Glutamatergic neuron (in vitro differentiated cells): ENCODE results near the gene TCFL5. TPM values are rescaled to one million over a fixed set of nuclear protein-coding genes. Genes with fewer than 3 reads are reported as not detected.

Experiments
- DNase-seq: peaks from one replicate; pipeline ENCODE4 v3.0.0; 2022
- H3K27ac Mint-ChIP-seq: one replicate; pipeline ENCODE4 v1.8.0; 2020; ENCODE audit warnings: mild to moderate bottlenecking, mixed read lengths, inconsistent platforms; ENCODE audit not compliant: unreplicated experiment
- H3K27me3 Mint-ChIP-seq: one replicate; pipeline ENCODE4 v1.8.0; 2020; ENCODE audit warnings: mild to moderate bottlenecking, moderate library complexity, mixed read lengths, inconsistent platforms; ENCODE audit not compliant: unreplicated experiment
- H3K36me3 Mint-ChIP-seq: one replicate; pipeline ENCODE4 v1.8.0; 2020; ENCODE audit warnings: mild to moderate bottlenecking, mixed read lengths, inconsistent platforms; ENCODE audit not compliant: unreplicated experiment
- H3K4me1 Mint-ChIP-seq: one replicate; pipeline ENCODE4 v1.8.0; 2020; ENCODE audit warnings: mild to moderate bottlenecking, low read depth, mixed read lengths, inconsistent platforms; ENCODE audit not compliant: unreplicated experiment
- H3K4me3 Mint-ChIP-seq: one replicate; pipeline ENCODE4 v1.8.0; 2020; ENCODE audit warnings: mild to moderate bottlenecking, mixed read lengths, inconsistent platforms; ENCODE audit not compliant: unreplicated experiment
- H3K9me3 Mint-ChIP-seq: one replicate; pipeline ENCODE4 v1.8.0; 2020; ENCODE audit warnings: mild to moderate bottlenecking, moderate library complexity, mixed read lengths, inconsistent platforms; ENCODE audit not compliant: unreplicated experiment
- CTCF ChIP-seq: fragments of 200-600 bp; sonication (generic); IDR thresholded peaks from one replicate; pipeline ENCODE4 v1.5.0; 2021; ENCODE audit not compliant: partially characterized antibody, unreplicated experiment
- total RNA-seq: library from RNA; stranded (reverse); fragmentation: NEBNext Ultra II Directional; extraction: Animal tissue kit (Norgen Biotek cat#: 25700); gene quantifications from one replicate; pipeline ENCODE4 v1.2.1, GENCODE V29; 2021; ENCODE audit not compliant: unreplicated experiment

Gene TCFL5
- total RNA-seq, 1 donor from 2014 or later: 12.6 TPM

DNA sequence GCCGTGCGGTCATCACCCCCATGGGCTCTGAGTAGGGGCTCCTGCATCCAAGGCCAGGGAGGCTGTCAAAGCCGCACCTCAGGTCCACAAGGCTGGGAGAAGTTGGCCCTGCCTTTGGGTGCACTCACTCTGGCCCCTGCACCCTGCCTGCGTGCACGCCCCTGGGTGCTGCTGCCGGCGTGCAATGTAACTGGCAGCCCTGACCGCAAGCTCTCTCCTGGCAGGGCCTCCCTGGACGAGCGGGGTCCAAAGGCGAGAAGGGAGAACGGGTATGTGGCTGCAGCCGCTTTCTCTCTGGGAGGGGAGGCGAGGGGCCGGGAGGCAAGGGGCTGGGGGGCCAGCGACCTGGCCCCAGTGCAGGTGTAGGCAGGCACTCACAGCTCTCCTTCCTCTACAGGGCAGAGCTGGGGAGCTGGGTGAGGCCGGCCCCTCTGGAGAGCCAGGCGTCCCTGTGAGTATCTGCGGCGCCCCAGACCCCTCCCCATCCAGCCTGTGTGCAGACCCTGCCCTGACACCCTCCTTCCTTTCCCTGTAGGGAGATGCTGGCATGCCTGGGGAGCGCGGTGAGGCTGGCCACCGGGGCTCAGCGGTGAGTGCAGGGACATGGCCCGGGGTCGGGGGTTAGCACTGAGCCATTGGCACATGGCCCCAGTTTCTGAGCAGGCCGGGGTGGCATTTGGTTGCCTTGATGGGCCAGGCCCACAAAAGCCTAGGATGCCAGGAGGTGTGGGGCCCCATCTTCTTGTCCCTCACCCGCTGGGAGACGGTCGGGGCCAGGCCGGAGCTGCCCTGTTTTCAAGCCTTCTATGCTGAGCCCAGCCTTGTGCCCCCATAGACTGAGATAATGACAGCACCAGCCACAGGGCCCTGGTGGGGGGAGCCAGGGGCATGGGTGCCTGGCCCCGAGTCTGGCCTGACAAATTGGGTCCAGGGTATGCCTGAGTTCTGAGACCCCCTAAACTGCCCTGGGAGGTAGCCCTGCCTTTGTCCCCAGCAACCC, 32.1 kb downstream of the TCFL5 start:
- no peak overlapping the region for H3K27ac Mint-ChIP-seq
- H3K9me3 Mint-ChIP-seq: no peaks in the 10 kb centered on the region
- H3K36me3 Mint-ChIP-seq: no peaks in the 10 kb centered on the region
- H3K4me3 Mint-ChIP-seq: no peak overlapping the region
- TF ChIP-seq CTCF: no peak
- H3K4me1 Mint-ChIP-seq: peaks cover 19% of the 10 kb centered on the region
- DNase-seq: no peak
- H3K27me3 Mint-ChIP-seq: peaks cover 4% of the 10 kb centered on the region

GRCh38 chr20:62828511-62829230, 33.0 kb downstream of the TCFL5 start:
- no peak overlapping the region for H3K4me3 Mint-ChIP-seq
- peaks cover 4% of the 10 kb centered on the region for H3K27me3 Mint-ChIP-seq
- H3K27ac Mint-ChIP-seq: no peak overlapping the region
- no peak for TF ChIP-seq CTCF
- no peaks in the 10 kb centered on the region for H3K36me3 Mint-ChIP-seq
- peaks cover 19% of the 10 kb centered on the region for H3K4me1 Mint-ChIP-seq
- DNase-seq: no peak
- H3K9me3 Mint-ChIP-seq: no peaks in the 10 kb centered on the region

DNA sequence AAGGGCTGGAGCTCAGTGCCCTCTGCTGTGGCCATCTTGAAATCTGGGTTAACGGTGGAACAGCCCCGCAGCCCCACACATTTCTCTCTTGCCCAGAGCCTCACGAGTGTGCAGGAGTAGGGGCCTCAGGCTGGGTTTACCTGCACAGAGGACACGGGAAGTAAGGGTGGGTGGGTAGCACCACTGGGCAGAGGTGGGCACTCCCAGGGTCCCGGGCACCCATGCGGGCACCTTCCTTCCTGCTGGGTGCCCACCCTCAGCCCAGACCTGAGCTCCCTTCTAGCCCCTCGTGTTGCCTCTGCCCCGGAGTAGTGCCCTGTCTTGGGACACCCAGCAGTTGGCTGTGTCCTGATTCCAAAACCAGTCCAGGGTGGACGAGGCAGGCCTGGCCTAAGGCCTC, 33.6 kb downstream of the TCFL5 start:
- Mint-ChIP-seq H3K4me3 (no peak overlapping the region), H3K27ac (no peak overlapping the region), H3K27me3 (peaks cover 5% of the 10 kb centered on the region), H3K9me3 (peaks cover 1% of the 10 kb centered on the region), H3K4me1 (peaks cover 19% of the 10 kb centered on the region), H3K36me3 (no peaks in the 10 kb centered on the region)
- TF ChIP-seq CTCF: no peak
- no peak for DNase-seq

DNA sequence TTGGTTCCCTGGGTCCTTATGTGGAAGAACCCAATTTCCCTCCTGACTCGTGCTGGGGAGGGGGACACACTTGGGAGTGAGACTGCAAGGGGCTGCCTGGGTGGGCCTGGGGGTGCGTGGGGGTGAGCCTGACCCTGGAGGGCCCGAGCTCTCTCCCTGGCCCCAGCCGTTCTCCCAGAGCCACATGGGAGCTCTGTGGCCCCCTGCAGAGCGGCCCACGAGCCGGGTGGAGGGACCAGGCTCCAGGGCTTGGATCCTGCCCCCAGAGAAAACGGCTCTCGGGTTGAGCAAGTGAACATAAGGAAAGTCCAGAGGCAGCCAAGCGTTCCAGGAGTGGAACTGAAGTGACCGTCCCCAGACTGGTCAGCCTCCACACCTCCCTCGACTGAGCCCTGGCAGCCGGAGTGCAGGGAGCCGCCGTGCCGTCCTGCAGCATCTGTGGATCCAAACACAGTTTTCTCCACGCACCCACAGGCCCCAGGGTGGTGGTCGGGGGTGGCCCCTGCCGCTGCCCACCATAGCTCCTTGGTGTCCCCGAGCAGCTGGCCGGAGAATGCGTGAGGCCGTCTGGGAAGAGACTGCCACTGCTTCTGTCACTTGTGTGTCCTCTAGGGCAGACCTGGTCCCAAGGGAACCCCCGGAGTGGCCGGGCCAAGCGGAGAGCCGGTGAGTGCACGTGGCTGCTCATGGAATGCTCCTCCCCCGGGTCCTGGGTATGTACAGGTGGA, 34.1 kb downstream of the TCFL5 start:
- Mint-ChIP-seq H3K4me3 (no peak overlapping the region), H3K27ac (no peak overlapping the region), H3K36me3 (no peaks in the 10 kb centered on the region), H3K9me3 (peaks cover 3% of the 10 kb centered on the region), H3K4me1 (peaks cover 17% of the 10 kb centered on the region), H3K27me3 (peaks cover 5% of the 10 kb centered on the region)
- no peak for TF ChIP-seq CTCF
- DNase-seq: peak; percentile 53
